Vagina (tissue), 2 donors: Measurements from ENCODE around the gene PSMD8.

Source experiments
- POLR2A ChIP-seq, 2 donors: fragments of 450-650 bp; IDR thresholded peaks; one replicate each; pipeline ENCODE4 v1.6.1; 2017; ENCODE audit warnings: antibody characterized with exemption in 2 of 2, mild to moderate bottlenecking in 2 of 2, moderate library complexity in 2 of 2
- TF ChIP-seq, protein P1 (sequence below), 3 experiments: fragments of 450-650 bp in 2 of 3; fragments of 200-600 bp in 1 of 3; sonication (generic) in 1 of 3; IDR thresholded peaks; one replicate each; pipeline ENCODE4 v1.5.1; 2017 to 2019; ENCODE audit warnings: antibody characterized with exemption in 3 of 3, mild to moderate bottlenecking in 2 of 3, moderate library complexity in 2 of 3

DNA sequence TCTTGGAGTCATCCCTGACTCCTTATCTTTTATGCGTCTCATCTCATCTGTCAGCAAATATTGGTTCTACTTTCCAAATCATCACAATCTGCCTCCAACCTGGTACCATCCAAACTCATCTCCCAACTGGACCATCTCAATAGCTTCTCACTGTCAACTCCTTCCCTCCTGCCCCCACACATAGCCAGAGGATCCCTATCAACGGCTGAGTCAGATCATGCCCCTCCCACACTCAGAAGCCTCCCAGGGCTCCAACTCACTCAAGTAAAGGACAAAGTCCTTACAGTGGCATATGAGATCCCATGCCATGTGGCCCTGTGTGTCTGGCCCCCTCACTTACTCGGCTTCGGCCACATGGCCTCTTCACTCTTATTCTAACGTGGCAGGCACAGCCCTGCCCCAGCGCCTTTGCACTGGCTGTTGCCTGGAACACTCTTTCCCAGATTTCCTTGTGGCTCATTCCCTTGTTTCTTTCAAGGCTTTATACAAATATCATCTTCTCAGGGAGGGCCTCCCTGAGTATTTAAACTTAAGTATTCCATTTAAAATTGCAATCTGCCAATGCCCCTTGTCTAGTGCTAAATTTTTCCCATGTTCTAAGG, 18.4 kb downstream of the PSMD8 start:
- TF ChIP-seq, protein P1, sequence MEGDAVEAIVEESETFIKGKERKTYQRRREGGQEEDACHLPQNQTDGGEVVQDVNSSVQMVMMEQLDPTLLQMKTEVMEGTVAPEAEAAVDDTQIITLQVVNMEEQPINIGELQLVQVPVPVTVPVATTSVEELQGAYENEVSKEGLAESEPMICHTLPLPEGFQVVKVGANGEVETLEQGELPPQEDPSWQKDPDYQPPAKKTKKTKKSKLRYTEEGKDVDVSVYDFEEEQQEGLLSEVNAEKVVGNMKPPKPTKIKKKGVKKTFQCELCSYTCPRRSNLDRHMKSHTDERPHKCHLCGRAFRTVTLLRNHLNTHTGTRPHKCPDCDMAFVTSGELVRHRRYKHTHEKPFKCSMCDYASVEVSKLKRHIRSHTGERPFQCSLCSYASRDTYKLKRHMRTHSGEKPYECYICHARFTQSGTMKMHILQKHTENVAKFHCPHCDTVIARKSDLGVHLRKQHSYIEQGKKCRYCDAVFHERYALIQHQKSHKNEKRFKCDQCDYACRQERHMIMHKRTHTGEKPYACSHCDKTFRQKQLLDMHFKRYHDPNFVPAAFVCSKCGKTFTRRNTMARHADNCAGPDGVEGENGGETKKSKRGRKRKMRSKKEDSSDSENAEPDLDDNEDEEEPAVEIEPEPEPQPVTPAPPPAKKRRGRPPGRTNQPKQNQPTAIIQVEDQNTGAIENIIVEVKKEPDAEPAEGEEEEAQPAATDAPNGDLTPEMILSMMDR (IDR thresholded peaks at IDR 0.05), result no peak
- TF ChIP-seq POLR2A (IDR thresholded peaks at IDR 0.05), result no peak
